Right cardiac atrium (tissue), 5 donors: Measurements from ENCODE around the gene SSR2. TPM values are rescaled to one million over a fixed set of nuclear protein-coding genes. Genes with fewer than 3 reads are reported as not detected.
A peak's percentile ranks its signal among the peaks of the same experiment; 100 is the strongest.

Source experiments
- ATAC-seq, 2 donors: fragments of 200-7000 bp; cut with Tn5 transposase; one replicate each; pipeline versions ENCODE4 v1.8.0 to v1.9.1; 2020; ENCODE audit warnings: moderate library complexity in 2 of 2, mild to moderate bottlenecking in 1 of 2
- DNase-seq, 3 donors: peaks; one replicate each; pipeline ENCODE4 v3.0.0-alpha.2; 2020
- H3K27ac ChIP-seq: one replicate; pipeline ENCODE4 v1.5.1; 2013; ENCODE audit warnings: mild to moderate bottlenecking, low read length, control low read depth, moderate library complexity
- H3K27me3 ChIP-seq: one replicate; pipeline ENCODE4 v1.6.1; 2013; ENCODE audit not compliant: control insufficient read depth, insufficient read depth
- H3K4me1 ChIP-seq: one replicate; pipeline ENCODE4 v1.6.1; 2013; ENCODE audit warnings: low read length; ENCODE audit not compliant: control insufficient read depth, insufficient read depth
- H3K4me3 ChIP-seq: one replicate; pipeline ENCODE4 v1.5.1; 2013; ENCODE audit warnings: low read length, control low read depth
- H3K9me3 ChIP-seq: one replicate; pipeline ENCODE4 v1.6.1; 2013; ENCODE audit warnings: low read length; ENCODE audit not compliant: control insufficient read depth
- WGBS: extraction: QIAGEN DNeasy Blood & Tissue Kit; methylation state at CpG from one replicate; pipeline ENCODE4 v1.1.7; 2013; 5-methylcytosine and 5-hydroxymethylcytosine counted together
- intact Hi-C, 4 donors: fragments of 100-400 bp; cut with DNase I; formaldehyde crosslinking; loops; one replicate each; pipeline versions ENCODE4 v1.11.0 to v1.14.0; 2022 to 2023
- polyA plus RNA-seq: library from polyadenylated mRNA; stranded (reverse); fragments of 200-250 nt; gene quantifications from one replicate; pipeline ENCODE4 v1.2.3, GENCODE V29; 2013
- total RNA-seq, 4 donors: library from RNA; stranded (reverse); fragmentation: NEBNext Ultra II Directional; extraction: Animal tissue kit (Norgen Biotek cat#: 25700); gene quantifications; one replicate each; pipeline ENCODE4 v1.2.1, GENCODE V29; 2021
- donor health status: healthy with polysubstance abuse.
- donor health status: DM: no; HTN: yes; CAD: no.
- donor health status: DM: no; HTN: no; CAD: no.
- donor health status: DM: no; HTN: yes; CAD: no; lungs with severe emphysema.
- donor health status: DM: yes; HTN: yes; CAD: no.

Gene SSR2
- total and polyA plus RNA-seq, 5 donors = 82.0 to 112 (median 93.3) TPM

DNA sequence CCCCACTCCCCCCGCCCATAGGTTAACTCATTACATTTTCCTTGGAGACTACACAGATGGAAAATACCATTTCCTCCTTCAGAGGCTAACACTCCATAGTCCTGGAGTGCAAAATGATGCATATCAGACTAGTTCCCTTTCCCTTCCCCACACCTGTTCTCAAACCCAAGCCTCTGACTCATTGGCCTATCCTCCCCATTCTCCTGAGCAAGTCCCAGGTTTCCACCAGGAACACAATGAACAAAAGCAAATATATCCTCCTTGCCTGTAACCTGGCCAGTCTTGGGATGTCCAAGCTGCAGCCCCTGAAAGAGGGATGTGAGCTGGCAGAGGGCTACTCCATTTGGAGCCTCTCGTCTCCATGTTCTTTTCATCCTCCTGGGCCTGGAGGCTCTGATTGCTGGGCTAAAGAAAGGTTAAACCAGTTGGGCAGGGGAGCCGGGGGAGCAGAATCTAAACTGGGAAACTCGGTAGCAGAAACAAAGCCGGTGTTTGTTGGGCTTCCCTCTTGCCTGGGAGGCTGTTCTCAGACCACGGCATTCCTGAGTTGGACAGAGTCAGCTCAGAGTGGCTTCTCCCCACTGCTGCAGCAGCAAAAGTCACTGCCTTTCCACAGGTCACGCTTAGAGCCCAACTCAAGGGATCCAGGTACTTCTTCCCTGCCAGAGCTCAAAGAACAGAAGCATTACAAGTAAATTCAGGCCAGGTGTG lies 13.9 kb downstream of the SSR2 start:
- WGBS = 54% methylated on average over 7 of the region's 7 CpGs
- no peak for ATAC-seq
- H3K27me3 ChIP-seq = no peaks in the 10 kb centered on the region
- no peak for DNase-seq
- intact Hi-C loops = loop anchor here in 1 of 4 donors (10.0 kb wide), 1 partner anchor 48 kb away; the partner anchor contains the start of genes LAMTOR2 and UBQLN4
- H3K4me3 ChIP-seq = no peak overlapping the region
- H3K27ac ChIP-seq = no peak overlapping the region
- no peaks in the 10 kb centered on the region for H3K4me1 ChIP-seq
- peaks cover 2% of the 10 kb centered on the region for H3K9me3 ChIP-seq

DNA sequence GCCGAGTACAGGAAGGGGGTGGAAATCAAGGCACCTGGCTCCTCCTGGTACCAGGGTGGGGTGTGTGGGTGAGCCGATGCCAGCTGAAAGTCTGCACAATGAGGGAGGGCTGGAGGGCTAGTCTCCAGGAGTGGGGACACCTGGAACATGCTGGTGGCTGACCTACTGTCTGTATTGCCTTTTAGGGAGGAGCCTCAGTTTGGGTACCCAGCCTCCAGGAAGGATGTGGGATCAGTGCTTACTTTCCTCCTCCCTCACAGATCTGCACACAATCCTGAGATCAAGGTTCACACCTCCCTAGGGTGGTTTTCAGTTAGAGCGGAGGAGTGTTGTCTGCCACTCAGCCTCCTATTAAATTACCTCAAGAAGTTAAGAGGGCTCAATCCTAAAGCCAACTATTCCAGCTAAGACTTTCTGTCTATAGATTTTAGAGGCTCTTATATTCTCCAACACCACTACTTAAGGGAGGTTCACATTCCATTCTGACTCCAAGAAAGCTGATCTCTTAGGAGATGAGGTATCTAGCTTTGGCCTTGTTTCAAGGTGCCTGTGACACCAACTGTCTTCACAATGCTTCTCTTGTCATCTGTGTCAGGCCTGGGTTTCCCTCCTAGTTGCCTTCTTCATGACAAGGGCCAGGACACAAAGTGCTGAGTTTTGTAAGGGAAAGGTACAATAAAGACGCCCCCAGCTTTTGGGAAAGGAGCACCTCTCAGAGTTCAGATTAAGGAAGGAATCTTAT lies 15.7 kb downstream of the SSR2 start:
- H3K4me1 ChIP-seq = no peaks in the 10 kb centered on the region
- H3K4me3 ChIP-seq = no peak overlapping the region
- intact Hi-C loops = loop anchor here in 1 of 4 donors (10.0 kb wide), 1 partner anchor 50 kb away; the partner anchor contains the start of genes LAMTOR2 and UBQLN4
- H3K9me3 ChIP-seq = no peaks in the 10 kb centered on the region
- ATAC-seq = no peak
- no peak overlapping the region for H3K27ac ChIP-seq
- DNase-seq = no peak
- 65% methylated on average over 4 of the region's 4 CpGs for WGBS
- no peaks in the 10 kb centered on the region for H3K27me3 ChIP-seq

DNA sequence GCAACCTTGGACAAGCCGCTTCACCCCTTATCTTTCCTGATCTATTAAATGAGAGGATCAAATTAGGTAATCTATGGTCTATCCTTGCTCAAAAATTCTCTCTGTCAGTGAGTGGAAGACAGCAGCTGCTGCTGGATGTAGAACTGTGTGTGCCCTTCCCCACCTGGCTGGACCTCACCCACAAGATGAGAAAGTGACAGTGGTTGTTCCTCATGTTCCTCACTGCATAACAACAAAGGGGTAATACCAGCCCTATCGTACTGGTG lies 16.9 kb downstream of the SSR2 start:
- H3K27me3 ChIP-seq = no peaks in the 10 kb centered on the region
- no peak overlapping the region for H3K4me3 ChIP-seq
- ATAC-seq = no peak
- WGBS = 49% methylated on average over 2 of the region's 2 CpGs
- DNase-seq = no peak
- intact Hi-C loops = loop anchor here in 1 of 4 donors (10.0 kb wide), 1 partner anchor 51 kb away; the partner anchor contains the start of genes LAMTOR2 and UBQLN4
- no peaks in the 10 kb centered on the region for H3K4me1 ChIP-seq
- H3K27ac ChIP-seq = no peak overlapping the region
- H3K9me3 ChIP-seq = no peaks in the 10 kb centered on the region

GRCh38 chr1:156002188-156002911 lies 18.4 kb downstream of the SSR2 start:
- H3K9me3 ChIP-seq = no peaks in the 10 kb centered on the region
- WGBS = 66% methylated on average over 3 of the region's 3 CpGs
- ATAC-seq (peak in 1 of 2 donors; percentile 15), DNase-seq (no peak)
- H3K27me3 ChIP-seq = no peaks in the 10 kb centered on the region
- no peak overlapping the region for H3K4me3 ChIP-seq
- no peaks in the 10 kb centered on the region for H3K4me1 ChIP-seq
- H3K27ac ChIP-seq = no peak overlapping the region
- intact Hi-C loops = loop anchor here in 1 of 4 donors (10.0 kb wide), 1 partner anchor 52 kb away; the partner anchor contains the start of genes LAMTOR2 and UBQLN4

- Histone ChIP-seq H3K4me1 (no peaks in the 10 kb centered on the region), H3K27ac (no peak overlapping the region), H3K27me3 (no peaks in the 10 kb centered on the region), H3K4me3 (no peak overlapping the region), H3K9me3 (no peaks in the 10 kb centered on the region)
- intact Hi-C loops = loop anchor here in 1 of 4 donors (10.0 kb wide), 1 partner anchor 53 kb away; the partner anchor contains the start of genes LAMTOR2 and UBQLN4
- WGBS = 29% methylated on average over 4 of the region's 4 CpGs
- peak; percentile 40 to 65 for ATAC-seq
- DNase-seq = no peak
Observed at GRCh38 chr1:156001662-156002171, 19.0 kb downstream of the SSR2 start.

DNA sequence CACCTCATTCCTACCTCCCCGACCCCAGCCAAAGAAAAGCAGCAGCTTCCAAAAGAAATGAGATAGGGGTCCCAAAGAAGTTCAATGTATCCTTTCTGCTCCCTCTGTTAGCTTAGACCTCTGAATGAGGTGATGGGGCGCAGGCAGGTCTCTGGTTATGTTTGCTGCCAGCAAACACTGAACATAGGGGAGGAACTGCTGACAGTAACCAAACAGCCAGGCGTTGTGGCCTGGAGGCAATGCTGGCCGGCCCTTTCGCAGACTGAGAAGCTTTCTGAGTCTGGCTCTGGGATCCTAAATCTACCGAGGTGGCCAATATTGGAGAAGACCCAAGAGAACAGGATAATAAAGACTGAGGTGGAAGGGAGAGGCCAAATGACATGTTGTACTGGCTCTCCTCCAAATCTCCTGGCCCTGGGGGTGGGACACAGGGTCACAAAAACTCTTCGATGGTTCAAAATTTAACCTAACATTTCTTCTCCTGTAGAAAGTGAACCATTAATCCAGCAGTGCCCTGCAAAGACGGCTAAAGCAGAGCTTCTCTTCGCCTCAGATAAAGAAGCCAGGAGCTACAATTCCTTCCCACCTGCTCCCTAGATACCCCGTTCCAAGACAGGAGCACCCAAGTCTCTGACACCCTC lies 19.6 kb downstream of the SSR2 start:
- Histone ChIP-seq H3K9me3 (no peaks in the 10 kb centered on the region), H3K4me3 (no peak overlapping the region), H3K27ac (no peak overlapping the region), H3K27me3 (no peaks in the 10 kb centered on the region), H3K4me1 (no peaks in the 10 kb centered on the region)
- WGBS = 50% methylated on average over 10 of the region's 10 CpGs
- ATAC-seq = peak in 1 of 2 donors; percentile 7
- DNase-seq = no peak
- intact Hi-C loops = loop anchor here in 1 of 4 donors (10.0 kb wide), 1 partner anchor 54 kb away; the partner anchor contains the start of genes LAMTOR2 and UBQLN4

DNA sequence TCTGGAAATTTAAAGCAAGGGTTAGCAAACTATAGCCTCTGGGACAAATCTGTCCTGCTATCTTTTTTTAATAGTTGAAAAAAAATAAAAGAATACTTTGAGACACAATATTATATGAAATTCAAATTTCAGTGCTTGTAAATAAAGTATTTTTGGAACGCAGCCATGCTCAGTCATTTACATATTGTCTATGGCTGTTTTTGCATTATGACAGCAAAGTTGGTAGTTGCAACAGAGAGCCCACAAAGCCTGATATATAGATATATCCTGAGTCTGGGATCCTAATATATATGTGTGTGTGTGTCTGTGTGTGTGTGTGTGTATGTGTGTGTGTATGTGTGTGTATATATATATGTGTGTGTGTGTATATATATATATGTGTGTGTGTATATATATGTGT lies 20.8 kb downstream of the SSR2 start:
- H3K4me1 ChIP-seq = peaks cover 2% of the 10 kb centered on the region
- no peak for DNase-seq

GRCh38 chr1:155996166-155996565 lies 24.6 kb downstream of the SSR2 start:
- ATAC-seq = peak in 1 of 2 donors; percentile 56

More for the DNA sequence above, 20.8 kb downstream of the SSR2 start:
- 87% methylated on average over 1 of the region's 1 CpG for WGBS
- Histone ChIP-seq H3K27ac (no peak overlapping the region), H3K9me3 (no peaks in the 10 kb centered on the region), H3K4me3 (no peak overlapping the region), H3K27me3 (no peaks in the 10 kb centered on the region)
- intact Hi-C loops = loop anchor here in 1 of 4 donors (10.0 kb wide), 1 partner anchor 55 kb away; the partner anchor contains the start of genes LAMTOR2 and UBQLN4
- ATAC-seq = no peak

GRCh38 chr1:155993595-155993994 lies 27.2 kb downstream of the SSR2 start:
- H3K9me3 ChIP-seq = no peaks in the 10 kb centered on the region
- no peaks in the 10 kb centered on the region for H3K27me3 ChIP-seq
- no peak overlapping the region for H3K27ac ChIP-seq
- ATAC-seq (no peak), DNase-seq (no peak)
- intact Hi-C loops = loop anchor here in 1 of 4 donors (5.0 kb wide), 1 partner anchor 56 kb away; no protein-coding TSS in a partner anchor
- H3K4me1 ChIP-seq = peaks cover 2% of the 10 kb centered on the region
- no peak overlapping the region for H3K4me3 ChIP-seq
- WGBS = 77% methylated on average over 3 of the region's 3 CpGs

More at GRCh38 chr1:155996166-155996565, 24.6 kb downstream of the SSR2 start:
- Histone ChIP-seq H3K9me3 (no peaks in the 10 kb centered on the region), H3K27me3 (no peaks in the 10 kb centered on the region), H3K4me3 (no peak overlapping the region), H3K27ac (no peak overlapping the region), H3K4me1 (peaks cover 2% of the 10 kb centered on the region)
- 18% methylated on average over 2 of the region's 2 CpGs for WGBS
- intact Hi-C loops = no loop called here
- DNase-seq = no peak
